Measurements from ENCODE around the gene NR2F2.

- no peak for TF ChIP-seq CTCF (IDR thresholded peaks at IDR 0.05)
- TF ChIP-seq ZFX (IDR thresholded peaks at IDR 0.05; ENCODE audit: borderline replicate concordance): no peak
Measured at GRCh38 chr15:96314518-96314917, 16.0 kb upstream of the NR2F2 start.

All from 22Rv1 (cell line).